A673 (cell line): ENCODE measurements around the gene PAK5. TPM values are rescaled to one million over a fixed set of nuclear protein-coding genes. Genes with fewer than 3 reads are reported as not detected.

Source experiments
- BruUV-seq: library from RNA; stranded (reverse); fragments of 400-500 nt; replicated peaks from 2 replicates; lab custom pipeline; 2021; lab: Mats Ljungman, UMichigan
- CTCF ChIA-PET: fragments of 300-600 bp; sonication (Branson Sonifier 250); formaldehyde crosslinking; loops from one replicate; lab custom pipeline; 2022; ENCODE audit warnings: antibody characterized with exemption; lab: Charles Lee
- POLR2A ChIA-PET: fragments of 300-600 bp; sonication (Branson Sonifier 250); formaldehyde crosslinking; loops from one replicate; lab custom pipeline; 2022; ENCODE audit warnings: antibody characterized with exemption; ENCODE audit not compliant: low non-redundant PET; lab: Charles Lee
- DNase-seq: peaks from one replicate; pipeline ENCODE4 v3.0.0-alpha.2; 2015; ENCODE audit warnings: low spot score
- H3K27ac ChIP-seq: fragments of 200-600 bp; sonication (generic); 2 replicates; pipeline ENCODE4 v1.5.1; 2016; ENCODE audit warnings: mixed run types, low read depth, mild to moderate bottlenecking, mixed read lengths, antibody characterized with exemption, low read length; ENCODE audit not compliant: poor library complexity, severe bottlenecking
- H3K27me3 ChIP-seq: fragments of 200-600 bp; sonication (generic); replicated peaks from 2 replicates; pipeline ENCODE4 v1.6.1; 2017; ENCODE audit warnings: mixed run types, low read depth, mild to moderate bottlenecking, mixed read lengths, antibody characterized with exemption, low read length; ENCODE audit not compliant: insufficient read depth, poor library complexity
- H3K36me3 ChIP-seq: fragments of 200-600 bp; sonication (generic); 2 replicates; pipeline ENCODE4 v1.6.1; 2016; ENCODE audit warnings: mixed run types, mild to moderate bottlenecking, mixed read lengths, antibody characterized with exemption, low read length; ENCODE audit not compliant: insufficient read depth, poor library complexity, severe bottlenecking
- H3K4me1 ChIP-seq: fragments of 200-600 bp; sonication (generic); 2 replicates; pipeline ENCODE4 v1.6.1; 2017; ENCODE audit warnings: mixed run types, mild to moderate bottlenecking, mixed read lengths, antibody characterized with exemption, low read length; ENCODE audit not compliant: insufficient read depth, poor library complexity, severe bottlenecking
- H3K4me3 ChIP-seq: fragments of 200-600 bp; sonication (generic); 2 replicates; pipeline ENCODE4 v1.5.1; 2016; ENCODE audit warnings: low read depth, mixed run types, mild to moderate bottlenecking, mixed read lengths, low read length; ENCODE audit not compliant: poor library complexity, severe bottlenecking
- H3K9me3 ChIP-seq: fragments of 200-600 bp; sonication (generic); 2 replicates; pipeline ENCODE4 v1.6.1; 2016; ENCODE audit warnings: mixed run types, low read depth, mild to moderate bottlenecking, mixed read lengths, antibody characterized with exemption, low read length; ENCODE audit not compliant: poor library complexity, severe bottlenecking
- CTCF ChIP-seq: fragments of 300-800, 200-600 bp; sonication (generic); conservative IDR thresholded peaks from 2 replicates; pipeline ENCODE4 v1.5.1; 2017; ENCODE audit warnings: low read depth, mild to moderate bottlenecking, antibody characterized with exemption, low read length, moderate library complexity, mixed read lengths
- EZH2 ChIP-seq: fragments of 200-600 bp; sonication (generic); IDR thresholded peaks from 2 replicates; pipeline ENCODE4 v1.6.1; 2017; ENCODE audit warnings: borderline replicate concordance, low read depth, mild to moderate bottlenecking, mixed read lengths, antibody characterized with exemption, low read length; ENCODE audit not compliant: poor library complexity, severe bottlenecking
- intact Hi-C: fragments of 100-400 bp; cut with micrococcal nuclease; formaldehyde crosslinking; loops from one replicate; pipeline ENCODE4 v1.10.0; 2022; ENCODE audit not compliant: unreplicated experiment
- total RNA-seq: library from RNA; stranded (reverse); gene quantifications from 2 replicates; pipeline ENCODE4 v1.2.3, GENCODE V29; 2021

The PAK5 gene
- total RNA-seq, 1 experiment from 2014 or later, result not detected

GRCh38 chr20:9615766-9616454 lies 223.0 kb downstream of the PAK5 start:
- POLR2A ChIA-PET, result no interaction called here
- no peaks in the 10 kb centered on the region for H3K4me1 ChIP-seq
- no peak for DNase-seq
- no peaks in the 10 kb centered on the region for H3K9me3 ChIP-seq
- TF ChIP-seq CTCF (no peak), EZH2 (no peak)
- no peaks in the 10 kb centered on the region for H3K36me3 ChIP-seq
- intact Hi-C loops, result loop anchor here (2.0 to 10.0 kb wide), 5 partner anchors 269 to 1929 kb away; no protein-coding TSS in a partner anchor
- no TSS peak for BruUV-seq
- H3K4me3 ChIP-seq, result no peak overlapping the region
- no peaks in the 10 kb centered on the region for H3K27me3 ChIP-seq
- CTCF ChIA-PET, result no interaction called here
- no peak overlapping the region for H3K27ac ChIP-seq

GRCh38 chr20:9615118-9615517 lies 223.8 kb downstream of the PAK5 start:
- TF ChIP-seq EZH2, result no peak
- TF ChIP-seq CTCF, result no peak
- ChIA-PET POLR2A (no interaction called here), CTCF (no interaction called here)
- no peak for DNase-seq
- H3K4me3 ChIP-seq, result no peak overlapping the region
- H3K4me1 ChIP-seq, result no peaks in the 10 kb centered on the region
- no TSS peak for BruUV-seq
- H3K36me3 ChIP-seq, result no peaks in the 10 kb centered on the region
- H3K9me3 ChIP-seq, result no peaks in the 10 kb centered on the region
- no peaks in the 10 kb centered on the region for H3K27me3 ChIP-seq
- H3K27ac ChIP-seq, result no peak overlapping the region
- intact Hi-C loops, result loop anchor here (10.0 kb wide), 4 partner anchors 270 to 1930 kb away; no protein-coding TSS in a partner anchor

- Histone ChIP-seq H3K36me3 (no peaks in the 10 kb centered on the region), H3K9me3 (no peaks in the 10 kb centered on the region), H3K4me1 (no peaks in the 10 kb centered on the region), H3K27ac (no peak overlapping the region), H3K4me3 (no peak overlapping the region), H3K27me3 (no peaks in the 10 kb centered on the region)
- TF ChIP-seq CTCF (no peak), EZH2 (no peak)
- no peak for DNase-seq
- intact Hi-C loops, result loop anchor here (10.0 kb wide), 4 partner anchors 271 to 1931 kb away; no protein-coding TSS in a partner anchor
- CTCF ChIA-PET, result no interaction called here
- no TSS peak for BruUV-seq
- POLR2A ChIA-PET, result no interaction called here
Observed at GRCh38 chr20:9613871-9614270, 225.0 kb downstream of the PAK5 start.
